Measurements from ENCODE around the gene TSHZ1.

- TF ChIP-seq CTCF (IDR thresholded peaks at IDR 0.05; ENCODE audit: low read length): no peak
- TF ChIP-seq EZH2 (IDR thresholded peaks at IDR 0.05; ENCODE audit: borderline replicate concordance, low read length): no peak
Observed at GRCh38 chr18:75285876-75286275, 75.3 kb downstream of the TSHZ1 start.
